LoVo (cell line): ENCODE results near the gene ENO1.
"Not testable (repeated sequence)": the region's sequence is repeated elsewhere in the genome, so short reads cannot be mapped to it uniquely, and the experiment has no call there.

Source experiments
- DNase-seq: peaks from one replicate; pipeline ENCODE4 v3.0.0-alpha.2; 2016; ENCODE audit warnings: low spot score

ENO1 gene

DNA sequence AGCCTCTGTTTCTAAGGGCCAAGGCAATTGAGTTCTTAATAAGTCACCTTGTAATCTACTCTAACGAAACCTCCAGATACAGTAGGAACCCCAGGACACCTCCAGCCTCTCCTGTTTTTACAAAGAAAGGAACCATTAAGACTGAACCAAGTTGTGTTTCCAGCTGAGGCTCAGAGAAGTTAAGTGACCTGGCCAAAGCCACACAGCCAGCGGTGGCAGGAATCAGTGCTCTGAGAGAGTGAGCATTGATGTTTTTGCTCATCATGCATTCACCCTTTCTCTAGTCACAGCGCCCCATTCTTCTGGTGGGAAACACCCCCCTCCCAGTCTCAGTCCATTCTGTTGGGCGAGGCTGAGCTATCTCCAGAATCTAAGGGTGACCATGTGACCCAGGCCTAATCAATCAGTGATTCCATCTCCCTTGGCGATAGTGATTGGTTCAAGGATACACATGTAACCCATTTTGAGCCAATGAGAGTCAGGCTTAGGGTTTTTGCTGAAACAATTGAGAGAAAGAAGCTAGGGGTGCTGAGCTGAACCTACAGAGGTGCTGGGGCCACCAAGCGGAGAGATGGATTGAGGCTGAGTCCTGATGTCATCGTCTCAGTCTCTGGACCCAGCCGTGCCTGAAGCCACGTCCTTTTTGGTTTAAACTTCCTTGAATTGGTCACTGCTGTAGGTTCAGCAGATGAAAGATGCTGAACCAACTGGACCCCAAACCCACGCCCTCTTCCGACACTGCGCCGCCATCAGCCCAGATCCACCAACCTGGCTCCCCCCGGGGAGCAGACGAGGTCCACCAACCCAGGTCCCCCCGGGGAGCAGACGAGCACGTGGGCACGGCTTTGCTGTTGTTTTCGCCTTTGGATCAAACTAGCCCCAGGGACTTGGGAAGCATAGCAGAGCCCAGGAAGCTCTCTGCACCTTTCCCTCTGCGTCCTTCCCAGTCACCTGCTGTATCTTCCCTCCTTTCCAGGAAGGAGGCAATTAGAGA, 33.1 kb downstream of the ENO1 start:
- no peak for DNase-seq

DNA sequence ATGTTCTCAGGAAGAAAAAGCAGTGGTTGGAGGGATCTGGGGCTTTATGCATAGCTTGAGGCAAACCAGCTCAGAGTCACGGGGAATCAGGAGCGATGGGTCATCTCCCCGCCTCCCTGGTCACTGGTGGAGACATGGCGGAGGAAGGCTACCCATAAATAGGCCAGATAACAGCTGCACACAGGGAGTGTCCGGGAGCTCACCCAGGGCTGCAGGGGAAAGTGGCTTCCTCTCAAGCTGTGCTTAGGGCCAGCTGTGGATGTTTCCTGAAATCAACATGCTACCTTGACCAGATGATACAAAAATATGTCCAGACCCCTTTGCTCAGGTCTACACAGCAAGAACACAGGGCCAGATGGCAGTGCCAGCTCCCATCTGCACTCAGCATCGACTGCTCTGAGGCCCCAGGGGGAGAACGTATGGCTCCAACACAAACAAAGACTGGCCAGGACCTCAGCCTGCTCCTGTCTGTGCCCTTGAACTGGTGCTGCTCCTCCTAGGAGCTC, 33.9 kb downstream of the ENO1 start:
- DNase-seq: no peak

GRCh38 chr1:8841395-8841794, 37.1 kb downstream of the ENO1 start:
- DNase-seq: no peak

DNA sequence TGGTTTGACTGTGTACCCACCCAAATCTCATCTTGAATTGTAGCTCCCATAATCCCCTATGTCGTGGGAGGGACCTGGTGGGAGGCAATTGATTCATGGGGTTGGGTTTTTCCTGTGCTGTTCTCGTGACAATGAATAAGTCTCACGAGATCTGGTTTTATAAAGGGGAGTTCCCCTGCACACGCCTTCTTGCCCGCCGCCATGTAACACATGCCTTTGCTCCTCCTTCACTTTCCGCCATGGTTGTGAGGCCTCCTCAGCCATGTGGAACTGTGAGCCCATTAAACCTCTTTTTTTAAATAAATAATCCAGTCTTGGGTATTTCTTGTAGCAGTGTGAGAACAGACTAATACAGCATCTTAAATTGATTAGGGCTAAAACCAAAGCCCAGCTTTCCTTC, 38.5 kb downstream of the ENO1 start:
- no peak for DNase-seq

- no peak for DNase-seq
These were observed 42.4 kb downstream of the ENO1 start for GRCh38 chr1:8835941-8836643.

DNA sequence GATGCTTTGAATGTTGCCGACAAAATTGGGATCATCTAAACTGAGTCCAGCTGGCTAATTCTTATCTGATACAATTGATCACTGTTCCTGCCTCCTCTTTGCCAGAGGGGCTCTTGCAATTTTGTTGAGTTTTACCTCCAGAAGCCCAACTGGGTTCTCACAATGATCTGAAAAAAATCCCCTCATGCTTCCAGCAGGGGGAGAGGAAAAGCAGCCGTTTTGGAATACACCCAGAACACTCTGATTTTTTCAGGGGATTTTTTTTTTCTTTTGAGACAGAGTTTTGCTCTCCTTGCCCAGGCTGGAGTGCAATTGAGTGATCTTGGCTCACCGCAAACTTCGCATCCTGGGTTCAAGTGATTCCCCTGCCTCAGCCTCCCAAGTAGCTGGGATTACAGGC, 47.1 kb downstream of the ENO1 start:
- DNase-seq: no peak

DNA sequence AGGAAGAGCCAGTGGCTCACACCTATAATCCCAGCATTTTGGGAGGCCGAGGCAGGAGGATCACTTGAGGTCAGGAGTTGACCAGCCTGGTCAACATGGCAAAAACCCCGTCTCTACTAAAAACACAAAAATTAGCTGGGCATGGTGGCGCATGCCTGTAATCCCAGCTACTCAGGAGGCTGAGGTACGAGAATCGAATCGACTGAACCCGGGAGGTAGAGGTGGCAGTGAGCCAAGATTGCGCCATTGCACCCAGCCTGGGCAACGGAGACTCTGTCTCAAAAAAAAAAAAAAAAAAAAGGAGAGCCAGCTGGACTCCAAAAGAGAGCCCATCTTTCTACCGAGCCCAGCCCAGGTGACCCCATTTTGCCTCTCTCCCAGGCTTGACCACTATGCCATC, 47.8 kb downstream of the ENO1 start:
- DNase-seq: not testable (repeated sequence)

DNA sequence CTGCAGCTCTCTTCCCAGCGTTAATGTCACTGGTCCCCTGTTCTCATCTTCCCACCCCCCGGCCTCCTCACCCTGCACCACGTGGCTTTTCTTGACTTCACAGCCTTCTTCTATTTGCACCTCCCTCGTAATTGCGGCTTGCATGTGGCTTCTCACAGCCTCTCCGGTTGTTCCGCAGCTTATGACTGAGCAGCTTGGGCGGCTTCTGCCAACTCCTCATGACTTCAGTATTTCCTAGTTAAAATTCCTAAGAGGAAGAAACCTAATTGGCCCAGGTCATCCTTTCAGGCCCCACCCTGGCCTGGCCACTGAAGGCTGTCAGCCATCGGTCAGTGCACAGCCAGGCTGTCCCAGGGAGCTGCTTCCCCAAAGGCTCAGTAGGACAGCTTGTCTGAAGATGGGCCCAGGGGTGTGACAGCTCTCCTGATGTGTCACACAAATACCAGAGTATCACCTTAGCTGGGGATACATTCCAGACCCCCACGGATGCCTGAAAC, 52.5 kb downstream of the ENO1 start:
- peak; percentile 27 for DNase-seq

- no peak for DNase-seq
These were observed 55.2 kb downstream of the ENO1 start for GRCh38 chr1:8823295-8823664.

DNA sequence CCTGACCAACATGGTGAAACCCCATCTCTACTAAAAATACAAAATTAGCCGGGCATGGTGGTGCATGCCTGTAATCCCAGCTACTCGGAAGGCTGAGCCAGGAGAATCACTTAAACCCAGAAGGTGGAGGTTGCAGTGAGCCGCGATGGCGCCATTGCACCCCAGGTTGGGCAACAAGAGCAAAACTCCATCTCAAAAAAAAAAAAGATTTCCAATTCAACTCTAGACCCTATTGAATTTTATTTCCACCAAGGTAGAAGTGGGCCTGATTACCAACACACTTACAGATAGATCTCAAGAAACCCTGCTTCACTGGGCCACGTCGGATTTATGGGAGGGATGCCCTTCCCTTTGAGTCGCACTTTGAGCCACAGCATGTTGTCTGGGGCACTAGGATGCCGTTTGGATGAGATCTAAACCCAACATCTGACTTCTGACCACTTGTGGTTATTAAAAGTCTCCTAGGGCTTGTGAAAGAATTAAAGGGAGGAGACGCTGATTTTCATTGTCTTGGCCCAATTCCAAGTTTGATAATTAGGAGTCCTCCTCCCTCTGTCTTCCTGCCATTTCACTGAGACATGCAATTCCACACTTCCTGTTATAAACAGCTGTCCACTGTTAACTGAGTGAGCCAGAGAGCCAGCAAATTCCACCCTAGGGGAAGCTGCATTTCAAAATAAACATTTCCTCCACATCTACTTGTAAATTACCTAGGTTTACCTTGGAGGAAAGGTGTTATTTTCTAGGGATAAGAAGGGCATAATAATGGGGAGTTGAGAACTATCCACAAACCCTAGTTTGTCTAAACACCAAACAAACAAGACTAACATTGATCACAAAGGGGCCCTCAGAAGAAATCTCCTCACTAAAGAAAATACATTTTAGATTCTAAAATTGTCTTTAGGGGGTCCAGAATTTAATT, 55.9 kb downstream of the ENO1 start:
- DNase-seq: peak; percentile 86

- no peak for DNase-seq
These were observed 57.4 kb downstream of the ENO1 start for GRCh38 chr1:8821084-8821483.

- DNase-seq: not testable (repeated sequence)
These were observed 59.7 kb downstream of the ENO1 start for GRCh38 chr1:8818789-8819188.

DNA sequence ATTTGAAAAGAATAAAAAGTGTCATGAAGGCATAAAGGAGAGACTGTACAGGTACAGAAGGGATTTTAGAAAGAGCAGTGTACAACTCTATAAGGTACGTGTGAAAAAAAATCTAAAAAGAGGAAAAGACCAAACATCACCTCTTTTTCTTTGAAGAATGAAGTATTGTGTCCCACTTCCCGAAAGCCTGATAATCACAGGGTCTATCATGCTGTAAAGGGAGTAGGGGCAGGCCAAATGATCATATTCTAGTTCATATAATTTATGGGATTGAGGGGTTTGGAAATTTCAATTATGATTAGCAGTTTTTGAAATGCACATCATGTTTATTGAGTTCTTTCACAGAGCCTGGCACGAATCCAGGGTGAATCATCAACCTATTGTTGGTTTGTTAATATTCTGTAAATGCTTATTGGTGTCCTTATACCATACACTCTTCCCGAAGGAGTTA, 60.1 kb downstream of the ENO1 start:
- peak; percentile 66 for DNase-seq

DNA sequence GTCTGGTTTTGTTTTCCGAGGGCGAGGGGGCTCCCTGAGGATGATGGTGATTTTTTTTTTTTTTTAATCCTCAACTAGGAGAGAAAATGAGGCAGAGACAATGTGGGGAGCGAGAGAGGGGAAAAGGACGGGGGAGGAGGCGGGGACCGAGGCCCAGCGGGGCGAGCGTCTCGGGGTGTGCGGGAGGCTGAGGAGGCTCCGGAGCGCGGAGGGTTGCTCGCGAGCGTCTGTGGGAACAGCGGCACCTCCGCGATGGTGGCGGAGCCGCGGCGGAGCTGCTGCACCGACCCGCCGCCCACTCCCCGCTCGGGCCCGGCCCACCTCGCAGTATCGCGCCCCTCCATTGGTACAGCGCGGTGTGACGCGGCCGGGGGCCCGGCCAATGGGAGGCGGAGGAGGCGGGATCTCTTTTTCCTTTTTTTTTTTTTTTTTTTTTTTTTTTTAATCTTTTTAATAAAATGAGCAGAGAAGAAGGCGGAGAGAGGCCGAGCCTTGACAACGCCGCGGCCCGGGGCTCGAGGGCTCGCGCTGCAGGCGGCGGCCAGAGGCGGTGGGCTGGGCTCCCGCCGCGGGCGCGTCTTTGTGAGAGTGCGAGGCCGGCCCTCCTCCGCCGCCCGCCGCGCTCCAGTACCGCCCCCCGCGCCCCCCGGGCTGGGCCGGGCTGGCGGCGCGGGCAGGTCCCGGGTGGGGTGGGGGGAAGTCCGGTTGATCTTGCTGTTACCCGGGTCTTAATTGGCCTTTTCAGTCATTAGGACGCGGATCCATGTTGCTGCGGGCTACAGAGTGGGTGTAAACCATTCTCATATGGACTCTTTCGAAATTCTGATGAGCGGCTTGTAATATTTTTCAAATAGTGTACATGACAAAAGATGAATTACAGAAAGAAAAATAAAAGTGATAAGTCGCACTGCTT, 60.8 kb downstream of the ENO1 start, which contains the start of gene RERE:
Gene RERE, minus strand, starts transcription at position 229 of the 913 bp plus-strand sequence.
- peak; percentile 92 for DNase-seq

- DNase-seq: no peak
These were observed 61.6 kb downstream of the ENO1 start for GRCh38 chr1:8816831-8817411.

DNA sequence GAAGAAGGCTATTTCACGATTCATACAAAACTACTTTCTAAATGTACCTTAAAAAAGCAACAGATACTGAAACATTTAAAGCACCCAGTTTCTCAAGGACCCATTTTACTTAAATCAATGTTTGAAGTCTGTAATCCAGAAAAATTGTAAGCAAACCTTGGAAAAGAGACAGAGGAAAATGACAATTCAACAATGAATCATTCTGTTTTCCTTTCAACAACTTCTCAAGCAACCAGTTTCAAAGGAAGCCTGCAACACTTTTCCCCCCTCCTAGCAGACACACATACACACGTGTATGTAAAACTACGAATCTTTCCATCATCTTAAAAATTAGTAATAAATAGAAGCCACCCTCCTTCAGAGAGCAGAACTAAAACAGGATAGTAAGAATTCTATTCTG, 62.2 kb downstream of the ENO1 start:
- DNase-seq: no peak

- DNase-seq: no peak
These were observed 62.8 kb downstream of the ENO1 start for GRCh38 chr1:8815582-8816151.

DNA sequence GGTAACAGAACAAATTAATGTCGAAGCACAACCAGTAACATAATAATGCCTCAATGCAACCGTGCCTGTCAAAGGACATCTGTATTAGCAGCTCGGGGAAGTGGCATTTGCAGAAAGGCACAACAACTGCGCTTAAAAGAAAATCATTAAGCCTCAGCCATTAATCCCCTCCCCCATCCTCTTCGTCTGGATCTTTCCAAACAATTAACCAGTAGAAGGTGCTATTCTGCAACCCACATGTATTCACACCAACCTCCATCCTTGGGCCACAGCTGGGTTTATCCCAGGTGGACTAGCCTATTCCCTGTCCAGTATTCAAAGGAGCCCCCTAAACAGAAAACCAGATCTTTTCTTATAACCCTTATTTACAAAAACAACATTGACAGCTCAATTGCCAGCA, 63.6 kb downstream of the ENO1 start:
- no peak for DNase-seq

DNA sequence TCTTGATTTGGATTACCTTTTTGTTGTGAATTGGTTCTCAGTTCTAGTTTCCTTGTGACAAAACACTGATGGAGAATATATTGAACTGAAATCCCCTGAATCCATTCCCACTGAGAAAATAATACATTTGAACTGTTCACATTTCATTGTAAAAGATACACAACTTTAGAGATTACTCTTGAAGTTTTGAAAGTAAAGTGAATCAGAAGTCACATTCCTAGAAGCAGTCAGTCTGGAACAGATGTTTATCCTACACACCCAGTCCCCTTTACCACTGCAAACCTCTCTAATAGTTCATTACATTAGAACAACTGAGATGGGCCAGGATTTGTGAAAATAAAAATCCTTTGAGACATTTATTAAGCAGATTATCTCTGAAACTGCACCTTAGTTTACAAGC, 64.5 kb downstream of the ENO1 start:
- no peak for DNase-seq
